Activated CD8-positive, alpha-beta memory T cell treated with anti-CD3 and anti-CD28 coated beads, Interleukin-2, amount 50 U/mL, for 1 hour (primary cell): ENCODE results near the gene ARHGEF37.
"Not testable (repeated sequence)": the region's sequence is repeated elsewhere in the genome, so short reads cannot be mapped to it uniquely, and the experiment has no call there.

ENCODE experiments used
- DNase-seq: peaks from one replicate; pipeline ENCODE4 v3.0.0-alpha.2; 2020; ENCODE audit errors: extremely low read depth

ARHGEF37 gene

GRCh38 chr5:149564542-149565140, 16.7 kb upstream of the ARHGEF37 start:
- not testable (repeated sequence) for DNase-seq

DNA sequence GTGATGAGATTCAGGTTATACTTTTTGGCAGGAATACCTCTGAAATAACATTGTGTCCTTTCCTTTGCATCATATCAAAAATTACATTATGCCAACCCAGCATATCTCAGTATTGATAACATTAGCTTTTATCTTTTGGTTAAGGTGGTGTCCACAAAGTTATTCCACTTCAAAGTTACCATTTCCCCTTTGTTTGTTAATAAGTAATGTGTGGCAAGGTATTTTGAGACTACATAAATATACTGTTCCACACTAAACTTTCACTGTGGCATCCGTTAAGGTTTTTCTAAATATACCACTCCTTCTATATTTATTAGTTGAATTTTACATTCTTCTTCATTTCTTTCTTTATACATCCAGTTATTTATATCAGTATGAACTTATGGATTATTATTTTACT, 14.1 kb upstream of the ARHGEF37 start:
- DNase-seq = no peak

DNA sequence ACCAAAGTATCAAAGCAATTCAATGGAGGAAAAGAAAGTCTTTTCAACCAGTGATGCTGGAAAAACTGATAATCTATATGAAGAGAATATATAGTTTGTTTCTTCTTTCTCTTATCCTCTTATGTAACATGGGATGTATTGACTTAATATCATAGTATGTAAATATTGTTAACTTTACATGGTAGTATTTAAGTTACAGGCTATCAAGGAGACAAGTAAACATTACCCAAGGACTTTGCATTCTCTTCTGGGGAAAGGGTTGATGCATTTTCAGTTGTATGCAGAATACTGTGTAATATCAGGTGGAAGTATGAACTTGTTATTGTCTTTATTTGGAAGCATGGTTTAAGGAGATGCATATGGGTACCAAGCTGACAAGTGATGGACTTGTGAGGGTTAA, 9.1 kb upstream of the ARHGEF37 start:
- DNase-seq = no peak

GRCh38 chr5:149572576-149573231, 8.6 kb upstream of the ARHGEF37 start:
- no peak for DNase-seq

GRCh38 chr5:149575131-149575530, 6.2 kb upstream of the ARHGEF37 start:
- no peak for DNase-seq

DNA sequence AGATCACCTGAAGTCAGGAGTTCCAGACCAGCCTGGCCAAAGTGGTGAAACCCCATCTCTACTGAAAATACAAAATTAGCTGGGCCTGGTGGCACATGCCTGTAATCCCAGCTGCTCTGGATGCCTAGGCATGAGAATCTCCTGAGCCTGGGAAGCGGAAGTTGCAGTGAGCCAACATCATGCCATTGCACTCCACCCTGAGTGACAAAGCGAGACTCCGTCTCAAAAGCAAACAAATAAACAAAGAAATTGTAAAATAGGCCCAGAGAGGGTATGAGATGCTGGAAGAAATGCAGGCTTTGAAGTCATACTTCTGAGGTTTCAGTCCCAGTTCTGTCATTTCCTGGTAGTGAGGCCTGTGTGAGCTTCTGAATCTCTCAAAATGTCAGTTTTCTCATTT, 5.3 kb upstream of the ARHGEF37 start:
- DNase-seq = no peak

GRCh38 chr5:149578896-149579295, 2.4 kb upstream of the ARHGEF37 start:
- no peak for DNase-seq

GRCh38 chr5:149580808-149581191, 498 bp upstream of the ARHGEF37 start:
- DNase-seq = no peak

- DNase-seq = no peak
Observed at GRCh38 chr5:149581931-149582768, 852 bp downstream of the ARHGEF37 start.

- no peak for DNase-seq
Observed at GRCh38 chr5:149583394-149583793, 2.1 kb downstream of the ARHGEF37 start.

DNA sequence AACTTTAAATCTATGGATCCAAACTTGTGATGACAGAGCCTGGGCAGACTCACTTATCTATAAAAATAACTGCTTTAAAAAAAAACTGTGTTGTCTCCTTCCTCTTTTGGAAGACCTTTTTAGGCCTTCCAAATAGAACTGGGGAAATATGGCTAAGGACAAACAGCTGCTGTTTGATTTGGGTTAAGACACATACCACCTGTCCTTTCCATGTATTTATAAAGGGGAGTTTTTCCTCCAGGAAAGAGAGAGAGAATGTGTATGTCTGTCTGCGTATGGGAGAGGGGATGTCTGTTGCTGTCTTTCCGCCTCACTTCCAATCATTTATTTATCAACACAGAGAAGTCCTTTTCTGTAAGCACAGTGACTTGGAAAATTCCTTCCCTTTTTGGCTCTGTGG, 2.8 kb downstream of the ARHGEF37 start:
- no peak for DNase-seq

DNA sequence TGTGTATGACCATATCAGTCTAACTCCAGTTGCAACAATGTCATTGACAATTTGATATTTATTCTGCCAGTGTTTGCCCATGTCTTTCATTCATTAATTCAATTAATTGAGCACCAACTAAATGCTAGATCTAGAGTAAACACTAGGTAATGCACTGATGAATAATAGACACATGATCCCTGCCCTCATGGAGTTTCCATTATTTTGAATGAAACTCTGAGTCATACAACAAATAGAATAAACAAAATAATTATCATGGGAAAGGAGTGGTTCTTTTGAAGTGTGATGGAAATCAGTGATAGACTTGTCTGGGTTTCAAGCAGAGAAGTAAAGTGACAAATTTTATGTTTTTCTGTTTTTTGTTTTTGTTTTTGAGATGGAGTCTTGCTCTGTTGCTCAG, 4.6 kb downstream of the ARHGEF37 start:
- no peak for DNase-seq

DNA sequence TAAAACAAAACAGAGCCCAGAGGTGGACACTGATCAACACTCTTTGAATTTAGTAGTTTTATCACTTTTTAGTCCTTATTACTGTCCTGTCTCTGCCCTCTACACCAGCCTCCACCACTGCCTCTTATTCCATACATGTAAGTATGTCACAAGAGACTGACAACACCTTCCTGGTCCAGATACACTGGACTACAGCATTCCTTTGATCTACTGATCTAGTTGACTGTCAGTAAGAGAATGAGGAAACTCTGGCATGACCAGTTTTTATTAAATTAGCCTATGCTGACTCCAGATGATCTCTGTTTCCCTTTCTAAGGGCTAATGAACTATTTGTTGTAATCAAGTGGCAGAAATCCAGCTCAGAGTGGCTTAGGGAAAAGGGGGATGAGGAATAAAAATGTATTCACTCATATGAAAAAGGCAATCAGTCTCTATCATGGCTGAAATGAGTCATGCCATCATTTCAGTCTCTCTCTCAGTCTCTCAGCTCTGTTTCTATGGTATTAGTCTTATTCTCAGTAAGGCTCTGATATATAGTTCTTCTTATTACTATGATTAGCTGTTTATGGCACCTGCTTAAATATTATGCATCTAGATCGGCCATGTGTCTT, 5.5 kb downstream of the ARHGEF37 start:
- DNase-seq = no peak

DNA sequence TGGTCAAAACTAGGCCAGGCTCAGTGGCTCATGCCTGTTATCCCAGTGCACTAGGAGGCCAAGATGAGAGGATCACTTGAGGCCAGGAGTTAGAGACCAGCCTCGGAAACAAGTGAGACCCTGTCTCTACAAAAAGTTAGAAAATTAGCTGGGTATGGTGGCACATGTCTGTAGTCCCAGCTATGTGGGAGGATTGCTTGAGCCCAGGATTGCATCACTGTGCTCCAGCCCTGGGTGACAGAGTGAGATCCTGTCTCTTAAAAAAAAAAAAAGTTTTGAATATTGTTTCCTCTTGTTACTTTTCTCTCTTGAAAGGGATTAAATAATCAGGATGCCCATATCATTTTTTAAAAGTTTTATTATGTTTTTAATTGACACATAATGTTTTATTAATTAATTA, 7.6 kb downstream of the ARHGEF37 start:
- DNase-seq = no peak

GRCh38 chr5:149593370-149593769, 12.1 kb downstream of the ARHGEF37 start:
- DNase-seq = no peak

DNA sequence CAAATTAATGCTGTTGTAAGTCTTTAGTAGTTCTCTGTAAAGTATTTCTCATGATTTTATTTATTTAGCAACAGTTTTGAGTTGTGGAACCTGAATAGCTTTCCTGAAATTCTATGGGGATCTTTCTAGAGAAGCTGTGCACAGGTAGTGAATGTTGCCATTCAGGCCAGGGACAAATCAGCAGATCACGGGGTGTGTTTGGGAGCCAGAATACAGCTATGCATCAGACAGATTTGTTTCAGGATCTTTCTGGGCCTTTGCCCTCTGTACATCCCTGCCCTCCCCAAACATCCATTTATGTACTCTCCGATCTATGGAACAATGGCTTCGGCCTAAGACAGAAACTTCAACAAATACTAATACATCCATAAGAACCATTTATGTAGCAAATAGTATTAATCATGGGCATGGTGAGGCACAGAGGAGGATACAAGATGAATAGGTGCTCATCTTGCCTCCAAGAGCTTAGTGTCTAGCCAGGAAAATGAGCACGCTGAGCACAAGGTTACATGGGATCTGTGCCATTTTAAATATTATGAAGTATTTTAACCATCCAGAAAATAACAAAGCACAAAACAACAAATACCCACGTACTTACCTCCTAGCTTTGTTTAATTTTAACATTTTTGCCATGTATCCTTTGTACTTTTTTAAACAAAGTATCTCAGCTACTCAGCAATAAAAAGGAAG, 13.1 kb downstream of the ARHGEF37 start:
- no peak for DNase-seq

DNA sequence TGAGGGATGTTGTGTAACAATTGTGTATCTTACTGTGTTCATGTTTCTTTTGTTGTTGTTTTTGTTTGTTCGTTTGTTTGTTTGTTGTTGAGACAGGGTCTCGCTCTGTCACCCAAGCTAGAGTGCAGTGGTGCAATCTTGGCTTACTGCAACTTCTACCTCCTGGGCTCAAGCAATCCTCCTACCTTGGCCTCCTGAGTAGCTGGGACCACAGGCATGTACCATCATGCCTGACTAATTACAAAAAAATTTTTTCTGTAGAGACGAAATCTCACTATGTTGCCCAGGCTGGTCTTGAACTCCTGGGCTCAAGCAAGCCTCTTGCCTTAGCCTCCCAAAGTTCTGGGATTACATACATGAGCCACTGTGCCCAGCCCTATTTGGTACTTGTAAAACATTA, 13.8 kb downstream of the ARHGEF37 start:
- not testable (repeated sequence) for DNase-seq

DNA sequence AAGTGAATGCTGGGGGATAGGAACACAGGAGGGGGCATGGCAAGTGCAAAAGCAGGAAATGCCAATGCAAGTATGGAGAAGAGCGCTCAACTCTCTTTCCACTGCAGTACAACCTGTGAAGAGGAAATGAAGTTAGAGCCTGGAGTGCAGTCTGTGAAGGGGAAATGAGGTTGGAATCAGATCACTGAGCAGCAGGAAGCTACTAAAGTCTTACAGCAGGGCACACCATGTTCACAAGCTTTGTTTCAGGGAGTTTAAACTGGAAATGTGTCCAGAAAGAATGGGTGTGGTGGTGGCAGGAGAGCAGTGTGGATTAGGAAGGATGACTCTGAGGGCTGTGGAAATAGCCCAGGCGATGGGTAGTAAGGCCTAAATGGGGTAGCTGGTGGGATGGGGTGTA, 15.4 kb downstream of the ARHGEF37 start:
- no peak for DNase-seq

- DNase-seq = no peak
Observed at GRCh38 chr5:149597618-149598017, 16.3 kb downstream of the ARHGEF37 start.

DNA sequence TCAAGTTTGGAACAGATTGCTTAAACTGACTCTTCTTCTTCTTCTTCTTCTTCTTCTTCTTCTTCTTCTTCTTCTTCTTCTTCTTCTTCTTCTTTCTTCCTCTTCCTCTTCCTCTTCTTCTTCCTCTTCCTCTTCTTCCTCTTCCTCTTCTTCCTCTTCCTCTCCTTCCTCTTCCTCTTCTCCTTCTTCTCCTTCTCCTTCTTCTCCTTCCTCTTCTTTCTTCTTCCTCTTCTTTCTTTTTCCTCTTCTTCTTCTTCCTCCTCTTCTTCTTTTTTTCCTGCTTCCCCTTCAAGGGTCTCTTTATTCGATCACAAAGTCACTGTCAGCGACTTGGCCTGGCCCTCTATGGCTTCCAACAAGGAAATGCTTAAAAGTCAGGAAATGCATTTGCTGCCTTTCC, 16.9 kb downstream of the ARHGEF37 start:
- DNase-seq = not testable (repeated sequence)

GRCh38 chr5:149598966-149599365, 17.7 kb downstream of the ARHGEF37 start:
- DNase-seq = no peak

DNA sequence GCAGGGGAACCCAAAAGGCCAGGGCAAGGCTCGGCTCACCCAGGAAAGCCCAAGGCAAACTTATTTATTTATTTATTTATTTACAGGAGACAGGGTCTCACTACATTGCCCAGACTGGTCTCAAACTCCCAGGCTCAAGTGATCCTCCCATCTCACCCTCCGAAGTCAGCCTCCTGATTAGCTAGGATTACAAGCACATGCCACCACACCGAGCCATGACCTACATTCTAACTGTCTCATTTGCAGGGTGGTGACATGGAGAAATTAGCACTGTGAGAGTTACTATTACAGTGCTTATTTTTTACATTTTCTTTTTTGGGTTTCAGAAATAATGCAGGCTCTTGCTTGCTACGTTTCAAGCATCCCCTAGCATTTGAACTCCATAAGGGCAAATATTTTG, 18.1 kb downstream of the ARHGEF37 start:
- no peak for DNase-seq
